B cell (primary cell): ENCODE results near the gene CDC42BPB. TPM values are rescaled to one million over a fixed set of nuclear protein-coding genes. Genes with fewer than 3 reads are reported as not detected.

Source experiments
- ATAC-seq: fragments of 200-7000 bp; cut with Tn5 transposase; one replicate; pipeline ENCODE4 v1.10.0; 2021; ENCODE audit warnings: low read depth, mild to moderate bottlenecking, moderate number of reproducible peaks, moderate library complexity
- CTCF ChIA-PET: fragments of 350-600 bp; sonication (Branson Sonifier 250); formaldehyde crosslinking; loops from one replicate; lab custom pipeline; 2021; ENCODE audit warnings: antibody characterized with exemption, inconsistent platforms; lab: Charles Lee
- POLR2A ChIA-PET: fragments of 350-600 bp; sonication (Branson Sonifier 250); formaldehyde crosslinking; loops from one replicate; lab custom pipeline; 2021; ENCODE audit warnings: antibody characterized with exemption; lab: Charles Lee
- DNase-seq: peaks from one replicate; pipeline ENCODE4 v3.0.0; 2013
- H2AFZ ChIP-seq: 2 replicates; pipeline ENCODE4 v1.6.1; 2012; ENCODE audit warnings: mild to moderate bottlenecking, low read depth, low read length; ENCODE audit not compliant: insufficient read depth, poor library complexity, severe bottlenecking
- H3K27ac ChIP-seq, 2 donors: 1 replicate in 1 of 2; 2 replicates in 1 of 2; pipeline ENCODE4 v1.5.1; 2012 to 2013; ENCODE audit warnings: low read length in 2 of 2, mild to moderate bottlenecking in 2 of 2, moderate library complexity in 1 of 2
- H3K27me3 ChIP-seq, 4 experiments: fragments of 200-600 bp in 1 of 4; sonication (generic) in 1 of 4; replicated peaks in 1 of 4; 1 replicate in 2 of 4; 2 replicates in 2 of 4; pipeline versions ENCODE4 v1.6.1 to v1.7.0; 2013 to 2016; ENCODE audit warnings: low read length in 3 of 4, mild to moderate bottlenecking in 2 of 4, mixed read lengths in 1 of 4, moderate library complexity in 1 of 4; ENCODE audit not compliant: insufficient read depth in 4 of 4, control insufficient read depth in 3 of 4; ENCODE audit errors: control extremely low read depth in 1 of 4
- H3K36me3 ChIP-seq, 2 experiments: replicated peaks in 1 of 2; 1 replicate in 1 of 2; 2 replicates in 1 of 2; pipeline versions ENCODE4 v1.6.1 to v1.7.1; 2013; ENCODE audit warnings: low read length in 1 of 2; ENCODE audit not compliant: insufficient read depth in 2 of 2, control insufficient read depth in 1 of 2; ENCODE audit errors: control extremely low read depth in 1 of 2, extremely low read depth in 1 of 2
- H3K4me1 ChIP-seq, 2 donors: fragments of 200-600 bp in 1 of 2; sonication (generic) in 1 of 2; 1 replicate in 1 of 2; 2 replicates in 1 of 2; pipeline versions ENCODE4 v1.5.1 to v1.6.1; 2013 to 2017; ENCODE audit warnings: low read length in 2 of 2; ENCODE audit not compliant: control insufficient read depth in 2 of 2, insufficient read depth in 2 of 2
- H3K4me2 ChIP-seq: replicated peaks from 2 replicates; pipeline ENCODE3; 2012; ENCODE audit warnings: mild to moderate bottlenecking, low read depth, low read length; ENCODE audit not compliant: poor library complexity, severe bottlenecking
- H3K4me3 ChIP-seq, 5 experiments: fragments of 200-600 bp in 1 of 5; sonication (generic) in 1 of 5; 1 replicate in 3 of 5; 2 replicates in 2 of 5; pipeline versions ENCODE4 v1.5.1 to v1.7.0; 2011 to 2016; ENCODE audit warnings: low read length in 4 of 5, mild to moderate bottlenecking in 4 of 5, low read depth in 2 of 5, control low read depth in 1 of 5, moderate library complexity in 1 of 5; ENCODE audit not compliant: insufficient read depth in 1 of 5; ENCODE audit errors: control extremely low read depth in 1 of 5, extremely low read depth in 1 of 5
- H3K79me2 ChIP-seq: fragments of 200-600 bp; sonication (generic); one replicate; pipeline ENCODE4 v1.6.0; 2016; ENCODE audit warnings: low read length; ENCODE audit not compliant: control insufficient read depth, insufficient read depth
- H3K9ac ChIP-seq: fragments of 200-600 bp; sonication (generic); 2 replicates; pipeline ENCODE4 v1.6.1; 2017; ENCODE audit warnings: mild to moderate bottlenecking, low read length, moderate library complexity
- H3K9me3 ChIP-seq, 3 donors: one replicate each; pipeline versions ENCODE4 v1.6.1 to v1.7.1; 2013; ENCODE audit warnings: low read length in 2 of 3; ENCODE audit not compliant: control insufficient read depth in 2 of 3, insufficient read depth in 1 of 3; ENCODE audit errors: control extremely low read depth in 1 of 3
- H4K20me1 ChIP-seq: 2 replicates; pipeline ENCODE4 v1.6.0; 2012; ENCODE audit warnings: mild to moderate bottlenecking, low read length; ENCODE audit not compliant: insufficient read depth, control insufficient read depth, poor library complexity, severe bottlenecking
- H3K27ac Mint-ChIP-seq: one replicate; pipeline ENCODE4 v1.8.0; 2021; ENCODE audit warnings: mixed read lengths
- H3K27me3 Mint-ChIP-seq: one replicate; pipeline ENCODE4 v1.8.0; 2021; ENCODE audit warnings: mixed read lengths
- H3K4me1 Mint-ChIP-seq: one replicate; pipeline ENCODE4 v1.8.0; 2021; ENCODE audit warnings: mixed read lengths
- H3K4me3 Mint-ChIP-seq: one replicate; pipeline ENCODE4 v1.8.0; 2021; ENCODE audit warnings: mixed read lengths
- H3K9me3 Mint-ChIP-seq: one replicate; pipeline ENCODE4 v1.8.0; 2022; ENCODE audit warnings: mixed read lengths; ENCODE audit not compliant: insufficient read depth
- CTCF ChIP-seq: fragments of 200-600 bp; IDR thresholded peaks from one replicate; pipeline ENCODE4 v1.8.0; 2022; ENCODE audit warnings: antibody characterized with exemption, mild to moderate bottlenecking
- EZH2 ChIP-seq: IDR thresholded peaks from 2 replicates; pipeline ENCODE4 v1.6.1; 2012; ENCODE audit warnings: borderline replicate concordance, low read depth, mild to moderate bottlenecking, moderate library complexity, low read length; ENCODE audit not compliant: insufficient read depth, poor library complexity, severe bottlenecking
- WGBS: methylation state at CpG from one replicate; pipeline ENCODE4 v1.1.5; 2013; ENCODE audit warnings: missing lambda C conversion rate; ENCODE audit not compliant: insufficient coverage; 5-methylcytosine and 5-hydroxymethylcytosine counted together
- intact Hi-C: fragments of 100-400 bp; cut with micrococcal nuclease; formaldehyde crosslinking; loops from one replicate; pipeline ENCODE4 v1.10.0; 2022
- polyA plus RNA-seq: library from polyadenylated mRNA; depleted of rRNA; stranded (reverse); fragments of >200 nt; gene quantifications from 2 replicates; pipeline ENCODE4 v1.2.3, GENCODE V29; 2012
- total RNA-seq, 2 donors: library from RNA; stranded (reverse); fragments of 120-200 nt in 1 of 2; gene quantifications; 1 replicate in 1 of 2; 2 replicates in 1 of 2; pipeline versions ENCODE4 v1.2.3 to v1.2.4, GENCODE V29; 2013 to 2022

Gene CDC42BPB
- total and polyA plus RNA-seq, 2 donors (not counting 1 experiment from before 2014, with no cell fraction given), result 23.9 to 52.5 TPM

DNA sequence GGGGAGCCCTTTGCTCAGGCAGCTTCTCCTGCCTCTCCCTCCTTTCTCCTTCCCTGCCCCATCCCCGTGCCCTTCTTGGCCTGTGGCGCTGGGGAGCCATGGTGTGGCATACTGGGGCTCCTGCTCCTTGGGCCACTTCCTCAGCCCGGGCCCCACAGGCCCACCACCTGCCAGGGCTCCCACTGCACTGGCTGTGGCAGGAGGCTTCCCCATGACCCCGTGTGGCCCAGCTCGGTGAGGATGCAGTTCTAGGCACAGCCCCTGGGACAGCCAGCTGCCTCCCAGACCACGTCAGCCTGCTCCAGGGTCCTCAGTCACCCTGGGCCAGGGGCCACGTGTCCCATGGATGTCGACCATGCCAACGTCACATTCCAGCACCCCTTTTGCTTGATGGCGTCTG is 147.9 kb downstream of the CDC42BPB start:
- Histone ChIP-seq H3K4me3 (no peak overlapping the region), H3K4me1 (peaks cover 26 to 34% of the 10 kb centered on the region in 2 donors), H3K27me3 (no peaks in the 10 kb centered on the region), H4K20me1 (peaks cover 12% of the 10 kb centered on the region), H3K4me2 (no peak overlapping the region), H3K36me3 (peaks cover 0 to 50% of the 10 kb centered on the region in 2 experiments), H3K79me2 (peaks cover 36% of the 10 kb centered on the region), H2AFZ (no peak overlapping the region), H3K27ac (no peak overlapping the region), H3K9me3 (no peaks in the 10 kb centered on the region), H3K9ac (no peak overlapping the region)
- intact Hi-C loops, result no loop called here
- ChIA-PET CTCF (no interaction called here), POLR2A (no interaction called here)
- Mint-ChIP-seq H3K9me3 (no peaks in the 10 kb centered on the region), H3K27me3 (no peaks in the 10 kb centered on the region), H3K4me3 (no peak overlapping the region), H3K4me1 (peaks cover 30% of the 10 kb centered on the region), H3K27ac (peak overlapping the region; percentile 6)
- 89% methylated on average over 10 of the region's 10 CpGs for WGBS
- no peak for TF ChIP-seq CTCF
- TF ChIP-seq EZH2, result no peak
- DNase-seq (no peak), ATAC-seq (no peak)

GRCh38 chr14:102908766-102909455 is 148.4 kb downstream of the CDC42BPB start:
- Histone ChIP-seq H3K27ac (no peak overlapping the region), H4K20me1 (peaks cover 12% of the 10 kb centered on the region), H3K79me2 (peaks cover 40% of the 10 kb centered on the region), H2AFZ (no peak overlapping the region), H3K9me3 (no peaks in the 10 kb centered on the region), H3K4me3 (no peak overlapping the region), H3K4me1 (peaks cover 20 to 33% of the 10 kb centered on the region in 2 donors), H3K36me3 (peaks cover 0 to 56% of the 10 kb centered on the region in 2 experiments), H3K27me3 (no peaks in the 10 kb centered on the region), H3K9ac (no peak overlapping the region), H3K4me2 (no peak overlapping the region)
- DNase-seq (no peak), ATAC-seq (no peak)
- POLR2A ChIA-PET, result no interaction called here
- Mint-ChIP-seq H3K4me1 (peaks cover 25% of the 10 kb centered on the region), H3K27ac (no peak overlapping the region), H3K27me3 (no peaks in the 10 kb centered on the region), H3K4me3 (no peak overlapping the region), H3K9me3 (no peaks in the 10 kb centered on the region)
- no peak for TF ChIP-seq EZH2
- no peak for TF ChIP-seq CTCF
- CTCF ChIA-PET, result interaction anchor here (0.8 kb wide), 1 partner anchor 91 kb away, joined by 3 read pairs; no protein-coding TSS in a partner anchor
- intact Hi-C loops, result no loop called here
- WGBS, result 94% methylated on average over 29 of the region's 29 CpGs
